Ishikawa (cell line): ENCODE data around the gene SLC4A3.

Experiments used
- CEBPB ChIP-seq: IDR thresholded peaks from 2 replicates; pipeline ENCODE4 v1.6.1; 2012
- CREB1 ChIP-seq: IDR thresholded peaks from 2 replicates; pipeline ENCODE4 v1.6.1; 2012; ENCODE audit warnings: low read depth
- EGR1 ChIP-seq: IDR thresholded peaks from 2 replicates; pipeline ENCODE4 v1.6.1; 2012
- EP300 ChIP-seq: IDR thresholded peaks from 2 replicates; pipeline ENCODE4 v1.6.1; 2012; ENCODE audit warnings: borderline replicate concordance
- FOXM1 ChIP-seq: IDR thresholded peaks from 2 replicates; pipeline ENCODE4 v1.6.1; 2012; ENCODE audit warnings: low read depth, borderline replicate concordance
- NFIC ChIP-seq: IDR thresholded peaks from 2 replicates; pipeline ENCODE4 v1.6.1; 2012
- RAD21 ChIP-seq: IDR thresholded peaks from 2 replicates; pipeline ENCODE4 v1.6.1; 2012; ENCODE audit warnings: low read depth
- TAF1 ChIP-seq: IDR thresholded peaks from 2 replicates; pipeline ENCODE4 v1.6.1; 2012; ENCODE audit warnings: low read depth, mild to moderate bottlenecking
- TCF12 ChIP-seq: IDR thresholded peaks from 2 replicates; pipeline ENCODE4 v1.6.1; 2012; ENCODE audit warnings: low read depth
- TEAD4 ChIP-seq: IDR thresholded peaks from 2 replicates; pipeline ENCODE4 v1.6.1; 2012
- YY1 ChIP-seq: IDR thresholded peaks from 2 replicates; pipeline ENCODE4 v1.6.1; 2012; ENCODE audit warnings: low read depth
- ZBTB7A ChIP-seq: IDR thresholded peaks from 2 replicates; pipeline ENCODE4 v1.6.1; 2012; ENCODE audit warnings: low read depth
- TF ChIP-seq, protein P1 (sequence below): IDR thresholded peaks from 2 replicates; pipeline ENCODE4 v1.6.1; 2012
- TF ChIP-seq, protein P2 (sequence below): IDR thresholded peaks from 2 replicates; pipeline ENCODE4 v1.6.1; 2012; ENCODE audit warnings: low read depth, mild to moderate bottlenecking
- TF ChIP-seq, protein P3 (sequence below): IDR thresholded peaks from 2 replicates; pipeline ENCODE4 v1.6.1; 2012

SLC4A3 gene

DNA sequence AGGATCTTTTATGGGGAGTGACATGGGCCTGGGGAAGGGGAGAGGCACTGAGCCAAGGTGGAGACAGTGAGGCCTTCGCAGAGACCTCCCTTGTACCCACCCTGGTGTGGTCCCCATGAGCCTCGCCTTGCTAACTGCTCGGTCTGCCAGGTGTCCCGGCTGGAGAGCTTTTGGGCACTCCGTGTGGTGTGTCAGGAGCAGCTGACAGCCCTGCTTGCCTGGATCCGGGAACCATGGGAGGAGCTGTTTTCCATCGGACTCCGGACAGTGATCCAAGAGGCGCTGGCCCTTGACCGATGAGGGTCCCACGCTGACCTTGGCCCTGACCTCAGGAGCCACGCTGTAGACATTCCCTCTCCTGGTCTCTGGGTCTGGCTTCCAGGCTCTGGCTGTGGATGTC is 11.5 kb upstream of the SLC4A3 start:
- TF ChIP-seq, protein P1, sequence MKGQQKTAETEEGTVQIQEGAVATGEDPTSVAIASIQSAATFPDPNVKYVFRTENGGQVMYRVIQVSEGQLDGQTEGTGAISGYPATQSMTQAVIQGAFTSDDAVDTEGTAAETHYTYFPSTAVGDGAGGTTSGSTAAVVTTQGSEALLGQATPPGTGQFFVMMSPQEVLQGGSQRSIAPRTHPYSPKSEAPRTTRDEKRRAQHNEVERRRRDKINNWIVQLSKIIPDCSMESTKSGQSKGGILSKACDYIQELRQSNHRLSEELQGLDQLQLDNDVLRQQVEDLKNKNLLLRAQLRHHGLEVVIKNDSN: no peak
- TF ChIP-seq NFIC (no peak), TCF12 (no peak), YY1 (no peak), EP300 (no peak), RAD21 (no peak), TAF1 (no peak), EGR1 (no peak), CREB1 (no peak), ZBTB7A (no peak), CEBPB (no peak)
- TF ChIP-seq, protein P2, sequence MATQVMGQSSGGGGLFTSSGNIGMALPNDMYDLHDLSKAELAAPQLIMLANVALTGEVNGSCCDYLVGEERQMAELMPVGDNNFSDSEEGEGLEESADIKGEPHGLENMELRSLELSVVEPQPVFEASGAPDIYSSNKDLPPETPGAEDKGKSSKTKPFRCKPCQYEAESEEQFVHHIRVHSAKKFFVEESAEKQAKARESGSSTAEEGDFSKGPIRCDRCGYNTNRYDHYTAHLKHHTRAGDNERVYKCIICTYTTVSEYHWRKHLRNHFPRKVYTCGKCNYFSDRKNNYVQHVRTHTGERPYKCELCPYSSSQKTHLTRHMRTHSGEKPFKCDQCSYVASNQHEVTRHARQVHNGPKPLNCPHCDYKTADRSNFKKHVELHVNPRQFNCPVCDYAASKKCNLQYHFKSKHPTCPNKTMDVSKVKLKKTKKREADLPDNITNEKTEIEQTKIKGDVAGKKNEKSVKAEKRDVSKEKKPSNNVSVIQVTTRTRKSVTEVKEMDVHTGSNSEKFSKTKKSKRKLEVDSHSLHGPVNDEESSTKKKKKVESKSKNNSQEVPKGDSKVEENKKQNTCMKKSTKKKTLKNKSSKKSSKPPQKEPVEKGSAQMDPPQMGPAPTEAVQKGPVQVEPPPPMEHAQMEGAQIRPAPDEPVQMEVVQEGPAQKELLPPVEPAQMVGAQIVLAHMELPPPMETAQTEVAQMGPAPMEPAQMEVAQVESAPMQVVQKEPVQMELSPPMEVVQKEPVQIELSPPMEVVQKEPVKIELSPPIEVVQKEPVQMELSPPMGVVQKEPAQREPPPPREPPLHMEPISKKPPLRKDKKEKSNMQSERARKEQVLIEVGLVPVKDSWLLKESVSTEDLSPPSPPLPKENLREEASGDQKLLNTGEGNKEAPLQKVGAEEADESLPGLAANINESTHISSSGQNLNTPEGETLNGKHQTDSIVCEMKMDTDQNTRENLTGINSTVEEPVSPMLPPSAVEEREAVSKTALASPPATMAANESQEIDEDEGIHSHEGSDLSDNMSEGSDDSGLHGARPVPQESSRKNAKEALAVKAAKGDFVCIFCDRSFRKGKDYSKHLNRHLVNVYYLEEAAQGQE: no peak
- TF ChIP-seq, protein P3, sequence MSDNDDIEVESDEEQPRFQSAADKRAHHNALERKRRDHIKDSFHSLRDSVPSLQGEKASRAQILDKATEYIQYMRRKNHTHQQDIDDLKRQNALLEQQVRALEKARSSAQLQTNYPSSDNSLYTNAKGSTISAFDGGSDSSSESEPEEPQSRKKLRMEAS: no peak

DNA sequence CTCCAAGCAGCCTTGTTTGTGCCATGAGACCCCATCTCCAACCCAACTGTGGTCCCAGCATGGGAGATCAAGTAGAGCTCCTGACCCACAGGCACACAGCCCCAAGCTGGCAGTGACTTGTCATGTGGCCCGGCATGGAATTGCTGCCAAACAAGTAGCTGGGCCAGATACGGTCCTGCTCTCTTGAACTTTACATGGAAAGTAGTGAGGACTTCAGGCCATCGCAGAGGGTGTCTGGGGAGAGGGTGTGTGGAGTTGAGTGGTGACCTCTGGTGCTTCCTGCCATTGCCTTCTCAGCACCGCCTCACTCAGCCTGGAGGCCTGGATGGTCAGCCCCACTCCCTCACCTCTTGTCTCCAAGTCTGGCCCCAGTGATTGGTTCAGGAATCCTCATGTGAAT is 10.9 kb upstream of the SLC4A3 start:
- TF ChIP-seq ZBTB7A (no peak), TEAD4 (no peak), RAD21 (no peak), TCF12 (no peak), TAF1 (no peak), FOXM1 (no peak), CREB1 (no peak)

DNA sequence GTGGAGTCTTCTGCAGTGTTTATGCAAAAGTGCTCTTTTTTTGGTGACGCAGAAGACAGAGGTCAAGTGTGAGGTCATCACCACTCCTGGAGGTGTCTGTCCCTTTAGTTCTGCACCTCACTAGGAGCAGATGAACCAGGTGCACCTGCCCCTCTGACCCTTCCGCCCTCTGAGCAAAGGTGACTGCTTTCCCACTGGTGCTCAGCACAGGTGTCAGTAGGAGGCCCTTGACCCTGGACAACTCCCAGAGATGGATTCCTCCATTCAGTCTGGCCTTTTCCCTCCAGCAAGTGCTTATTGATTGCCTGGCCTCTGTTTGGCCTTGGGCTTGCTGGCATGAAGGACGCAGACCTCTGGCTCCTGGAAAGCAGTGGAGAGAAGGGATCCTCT is 8.7 kb upstream of the SLC4A3 start:
- TF ChIP-seq FOXM1 (no peak), EGR1 (no peak)
- TF ChIP-seq, protein P1: no peak

DNA sequence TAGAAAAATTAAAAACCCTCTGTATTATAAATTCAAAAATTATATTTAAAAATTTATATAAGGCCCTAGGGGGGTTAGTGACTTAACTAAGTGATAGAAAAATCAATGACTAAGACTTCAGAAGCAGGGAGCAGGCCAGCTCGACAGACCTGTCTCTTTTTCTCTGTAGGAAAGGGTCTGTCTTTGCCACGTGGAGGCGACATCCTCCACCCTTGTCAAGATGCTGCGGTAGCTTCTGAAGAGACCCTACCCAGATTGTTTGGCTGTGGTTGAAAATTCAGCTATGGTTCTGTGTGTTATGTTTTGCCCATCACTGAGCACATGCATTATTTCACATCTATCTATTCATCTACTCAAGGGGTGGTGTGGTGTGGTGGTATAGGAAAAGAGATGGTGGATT is 8.2 kb upstream of the SLC4A3 start:
- TF ChIP-seq TCF12 (no peak), YY1 (no peak), TAF1 (no peak), RAD21 (no peak), NFIC (no peak), CREB1 (no peak), FOXM1 (no peak), ZBTB7A (no peak), TEAD4 (no peak)
- TF ChIP-seq, protein P1: no peak
- TF ChIP-seq, protein P2: no peak
- TF ChIP-seq, protein P3: no peak

DNA sequence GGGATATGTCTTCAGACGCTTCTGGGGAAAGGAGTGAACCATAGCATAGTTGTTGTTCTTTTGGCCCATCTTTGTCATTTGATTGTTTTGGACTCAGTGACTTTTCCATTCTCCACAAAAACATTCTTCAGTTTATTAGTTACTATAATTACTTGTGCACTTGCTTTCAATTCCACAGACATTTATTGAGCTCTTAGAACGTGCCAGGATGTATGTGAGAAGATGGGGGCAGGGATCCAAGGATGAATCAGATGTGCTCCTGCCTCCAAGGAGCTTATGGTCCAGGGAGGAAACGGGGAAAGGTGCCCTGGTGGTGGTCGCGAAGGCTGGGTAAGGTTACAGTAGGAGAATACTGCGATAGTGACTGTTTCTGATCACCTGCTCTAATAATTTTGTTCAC is 6.9 kb upstream of the SLC4A3 start:
- TF ChIP-seq, protein P2: no peak
- TF ChIP-seq TAF1 (no peak), NFIC (no peak), TCF12 (no peak), CREB1 (no peak), YY1 (no peak), TEAD4 (no peak), EP300 (no peak), EGR1 (no peak), FOXM1 (no peak), ZBTB7A (no peak), CEBPB (no peak), RAD21 (no peak)
- TF ChIP-seq, protein P1: no peak
